Measurements from ENCODE around the gene KCNJ3. TPM values are rescaled to one million over a fixed set of nuclear protein-coding genes. Genes with fewer than 3 reads are reported as not detected.

The KCNJ3 gene
- total RNA-seq, 1 donor from 2014 or later, result 0.07 TPM

DNA sequence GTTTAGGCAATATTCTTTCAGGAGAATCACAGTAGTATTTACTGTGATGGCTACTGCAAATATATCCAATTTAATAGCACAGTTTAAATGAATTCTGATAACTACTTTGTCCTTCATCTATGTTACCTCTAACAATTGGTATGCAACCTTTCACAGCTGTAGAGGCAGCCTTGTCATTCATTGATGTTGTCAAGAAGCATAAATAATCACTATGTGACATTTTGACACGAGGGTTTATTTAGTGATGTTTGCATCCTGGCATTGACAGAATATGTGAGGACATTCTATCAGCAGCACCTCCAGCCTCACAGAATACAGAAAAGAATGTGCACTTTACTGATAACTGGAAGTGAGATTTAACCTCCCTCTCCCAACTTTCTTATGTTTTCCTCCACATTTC is 9.3 kb upstream of the KCNJ3 start:
- TF ChIP-seq, protein P1, sequence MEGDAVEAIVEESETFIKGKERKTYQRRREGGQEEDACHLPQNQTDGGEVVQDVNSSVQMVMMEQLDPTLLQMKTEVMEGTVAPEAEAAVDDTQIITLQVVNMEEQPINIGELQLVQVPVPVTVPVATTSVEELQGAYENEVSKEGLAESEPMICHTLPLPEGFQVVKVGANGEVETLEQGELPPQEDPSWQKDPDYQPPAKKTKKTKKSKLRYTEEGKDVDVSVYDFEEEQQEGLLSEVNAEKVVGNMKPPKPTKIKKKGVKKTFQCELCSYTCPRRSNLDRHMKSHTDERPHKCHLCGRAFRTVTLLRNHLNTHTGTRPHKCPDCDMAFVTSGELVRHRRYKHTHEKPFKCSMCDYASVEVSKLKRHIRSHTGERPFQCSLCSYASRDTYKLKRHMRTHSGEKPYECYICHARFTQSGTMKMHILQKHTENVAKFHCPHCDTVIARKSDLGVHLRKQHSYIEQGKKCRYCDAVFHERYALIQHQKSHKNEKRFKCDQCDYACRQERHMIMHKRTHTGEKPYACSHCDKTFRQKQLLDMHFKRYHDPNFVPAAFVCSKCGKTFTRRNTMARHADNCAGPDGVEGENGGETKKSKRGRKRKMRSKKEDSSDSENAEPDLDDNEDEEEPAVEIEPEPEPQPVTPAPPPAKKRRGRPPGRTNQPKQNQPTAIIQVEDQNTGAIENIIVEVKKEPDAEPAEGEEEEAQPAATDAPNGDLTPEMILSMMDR (IDR thresholded peaks at IDR 0.05), result no peak
- Mint-ChIP-seq H3K27me3 (ENCODE audit: low read depth) (peaks cover 39% of the 10 kb centered on the region), H3K9me3 (ENCODE audit: low read depth) (no peaks in the 10 kb centered on the region), H3K4me1 (ENCODE audit: low read depth) (no peaks in the 10 kb centered on the region), H3K36me3 (ENCODE audit: low read depth) (no peaks in the 10 kb centered on the region), H3K27ac (ENCODE audit: unreplicated experiment) (no peak overlapping the region), H3K4me3 (ENCODE audit: unreplicated experiment) (no peak overlapping the region)
- DNase-seq (ENCODE audit: low spot score), result no peak

DNA sequence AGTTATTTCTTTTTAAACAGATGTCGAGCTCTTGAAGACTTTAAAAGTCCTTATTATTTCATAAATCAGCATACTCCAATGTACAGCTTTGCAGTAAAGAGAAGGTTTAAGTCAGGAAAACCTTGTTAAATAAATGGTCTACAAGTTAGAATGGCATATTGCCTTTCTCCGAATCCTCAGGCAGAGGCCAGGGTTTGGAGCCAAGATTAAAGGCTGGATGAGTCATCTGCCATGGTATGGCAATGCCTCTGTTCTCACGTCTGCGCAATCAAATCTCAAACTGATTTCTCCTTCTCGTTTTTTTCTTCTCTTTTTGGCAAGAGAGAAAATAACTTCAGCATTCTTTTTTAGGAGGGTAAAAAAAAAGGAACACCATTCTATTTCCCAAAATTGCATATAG is 5.6 kb upstream of the KCNJ3 start:
- Mint-ChIP-seq H3K4me1 (ENCODE audit: low read depth) (peaks cover 9% of the 10 kb centered on the region), H3K36me3 (ENCODE audit: low read depth) (no peaks in the 10 kb centered on the region)

DNA sequence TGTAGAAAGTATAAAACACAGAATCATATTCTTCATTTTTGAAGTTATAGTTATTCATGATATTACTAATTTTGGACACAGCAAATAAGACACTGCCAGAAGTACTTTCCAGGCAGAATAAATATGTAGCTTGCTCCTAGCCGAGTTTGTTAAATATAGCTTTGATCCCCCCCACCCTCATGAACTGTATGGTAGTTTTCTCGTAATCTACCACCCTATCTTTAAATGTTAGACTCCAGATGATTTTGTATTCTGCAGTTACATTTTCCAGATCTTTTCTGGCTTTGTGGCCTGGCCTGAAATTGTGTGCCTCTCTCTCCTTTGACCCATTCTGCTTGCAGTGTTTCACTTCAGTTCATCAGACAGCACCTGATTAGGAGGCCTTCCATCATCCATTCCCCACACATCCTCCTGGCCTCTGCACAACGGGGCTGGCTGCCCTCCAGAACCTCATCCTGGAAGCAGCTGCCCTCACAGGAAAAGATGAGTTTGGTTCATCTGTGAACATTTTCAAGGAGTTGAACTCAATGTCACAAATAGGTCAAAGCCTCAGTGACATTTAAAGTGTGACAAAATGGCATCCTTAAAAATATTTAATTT is 4.7 kb upstream of the KCNJ3 start:
- Mint-ChIP-seq H3K9me3 (ENCODE audit: low read depth) (no peaks in the 10 kb centered on the region), H3K27ac (ENCODE audit: unreplicated experiment) (no peak overlapping the region), H3K4me3 (ENCODE audit: unreplicated experiment) (no peak overlapping the region), H3K36me3 (ENCODE audit: low read depth) (no peaks in the 10 kb centered on the region), H3K27me3 (ENCODE audit: low read depth) (peaks cover 45% of the 10 kb centered on the region), H3K4me1 (ENCODE audit: low read depth) (peaks cover 9% of the 10 kb centered on the region)
- no peak for DNase-seq (ENCODE audit: low spot score)
- TF ChIP-seq, protein P1 (IDR thresholded peaks at IDR 0.05), result no peak

More for the DNA sequence above, 5.6 kb upstream of the KCNJ3 start:
- no peak for DNase-seq (ENCODE audit: low spot score)
- Mint-ChIP-seq H3K4me3 (ENCODE audit: unreplicated experiment) (no peak overlapping the region), H3K9me3 (ENCODE audit: low read depth) (no peaks in the 10 kb centered on the region), H3K27ac (ENCODE audit: unreplicated experiment) (no peak overlapping the region), H3K27me3 (ENCODE audit: low read depth) (peaks cover 50% of the 10 kb centered on the region)
- TF ChIP-seq, protein P1 (IDR thresholded peaks at IDR 0.05), result no peak

DNA sequence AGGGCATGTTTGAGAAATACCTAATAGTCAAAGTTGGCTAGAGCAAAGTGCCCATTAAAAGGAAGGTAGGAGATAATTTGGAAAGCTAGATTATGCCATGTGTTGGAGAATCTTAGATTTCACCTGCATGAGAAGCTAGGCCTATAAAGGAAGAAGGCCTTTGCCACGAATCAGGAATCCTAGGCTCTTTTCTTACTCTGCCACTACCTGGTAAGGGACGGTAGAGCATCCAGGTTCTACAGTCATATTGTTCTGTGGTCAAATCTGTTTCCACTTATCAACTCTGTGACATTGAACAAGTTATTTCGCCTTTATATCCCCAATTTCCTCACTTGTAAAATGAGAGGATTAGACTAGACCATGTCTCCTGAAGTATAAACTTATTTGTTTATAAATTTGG is 3.6 kb upstream of the KCNJ3 start:
- H3K27ac Mint-ChIP-seq (ENCODE audit: unreplicated experiment), result no peak overlapping the region
- TF ChIP-seq, protein P1 (IDR thresholded peaks at IDR 0.05), result no peak
- peaks cover 51% of the 10 kb centered on the region for H3K27me3 Mint-ChIP-seq (ENCODE audit: low read depth)
- no peak overlapping the region for H3K4me3 Mint-ChIP-seq (ENCODE audit: unreplicated experiment)
- peaks cover 14% of the 10 kb centered on the region for H3K4me1 Mint-ChIP-seq (ENCODE audit: low read depth)
- H3K36me3 Mint-ChIP-seq (ENCODE audit: low read depth), result no peaks in the 10 kb centered on the region
- peaks cover 2% of the 10 kb centered on the region for H3K9me3 Mint-ChIP-seq (ENCODE audit: low read depth)
- DNase-seq (ENCODE audit: low spot score), result no peak

DNA sequence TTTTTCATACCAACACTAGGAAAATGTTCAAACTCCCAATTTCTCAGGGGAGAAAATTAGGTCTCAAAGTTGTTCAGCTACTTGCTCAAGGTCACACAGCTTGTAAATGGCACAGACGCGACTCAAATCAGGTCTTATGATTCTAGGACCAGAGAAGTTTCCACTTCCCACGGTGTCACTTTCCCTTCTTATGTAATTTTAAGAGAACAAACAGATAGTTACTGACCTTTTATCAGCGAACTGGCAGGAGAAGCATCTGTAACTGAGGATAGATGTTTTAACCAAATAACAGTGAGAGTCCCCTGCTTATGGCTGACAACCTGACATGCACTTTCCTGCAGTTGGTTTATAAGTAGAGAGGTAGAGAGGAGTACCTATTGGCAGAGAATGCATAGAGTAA is 2.1 kb upstream of the KCNJ3 start:
- no peak overlapping the region for H3K4me3 Mint-ChIP-seq (ENCODE audit: unreplicated experiment)
- H3K4me1 Mint-ChIP-seq (ENCODE audit: low read depth), result peaks cover 14% of the 10 kb centered on the region
- TF ChIP-seq, protein P1 (IDR thresholded peaks at IDR 0.05), result no peak
- peaks cover 49% of the 10 kb centered on the region for H3K27me3 Mint-ChIP-seq (ENCODE audit: low read depth)
- no peak overlapping the region for H3K27ac Mint-ChIP-seq (ENCODE audit: unreplicated experiment)
- no peaks in the 10 kb centered on the region for H3K36me3 Mint-ChIP-seq (ENCODE audit: low read depth)
- no peak for DNase-seq (ENCODE audit: low spot score)
- peaks cover 2% of the 10 kb centered on the region for H3K9me3 Mint-ChIP-seq (ENCODE audit: low read depth)
